Measurements from ENCODE around the gene INPP5K.
"Not testable (repeated sequence)": the region's sequence is repeated elsewhere in the genome, so short reads cannot be mapped to it uniquely, and the experiment has no call there.

Gene INPP5K

GRCh38 chr17:1508709-1509108 is 7.7 kb downstream of the INPP5K start:
- not testable (repeated sequence) for H3K4me3 ChIP-seq (ENCODE audit: low read depth, low read length)

- no peak overlapping the region for H3K4me3 ChIP-seq (ENCODE audit: low read depth, low read length)
These were observed 9.7 kb downstream of the INPP5K start for GRCh38 chr17:1506649-1507267.

GRCh38 chr17:1505586-1505985 is 10.8 kb downstream of the INPP5K start:
- no peak overlapping the region for H3K4me3 ChIP-seq (ENCODE audit: low read depth, low read length)

GRCh38 chr17:1504866-1505265 is 11.5 kb downstream of the INPP5K start:
- no peak overlapping the region for H3K4me3 ChIP-seq (ENCODE audit: low read depth, low read length)

GRCh38 chr17:1503699-1504098 is 12.7 kb downstream of the INPP5K start:
- H3K4me3 ChIP-seq (ENCODE audit: low read depth, low read length) = no peak overlapping the region

- H3K4me3 ChIP-seq (ENCODE audit: low read depth, low read length) = no peak overlapping the region
These were observed 17.5 kb downstream of the INPP5K start for GRCh38 chr17:1498869-1499268.

GRCh38 chr17:1498233-1498632 is 18.2 kb downstream of the INPP5K start:
- no peak overlapping the region for H3K4me3 ChIP-seq (ENCODE audit: low read depth, low read length)

GRCh38 chr17:1497831-1498230 is 18.6 kb downstream of the INPP5K start:
- no peak overlapping the region for H3K4me3 ChIP-seq (ENCODE audit: low read depth, low read length)

GRCh38 chr17:1496869-1497268 is 19.5 kb downstream of the INPP5K start:
- H3K4me3 ChIP-seq (ENCODE audit: low read depth, low read length) = no peak overlapping the region

GRCh38 chr17:1495265-1495989 is 21.0 kb downstream of the INPP5K start:
- H3K4me3 ChIP-seq (ENCODE audit: low read depth, low read length) = no peak overlapping the region

- no peak overlapping the region for H3K4me3 ChIP-seq (ENCODE audit: low read depth, low read length)
These were observed 21.6 kb downstream of the INPP5K start for GRCh38 chr17:1494736-1495253.

GRCh38 chr17:1494203-1494602 is 22.2 kb downstream of the INPP5K start:
- no peak overlapping the region for H3K4me3 ChIP-seq (ENCODE audit: low read depth, low read length)

GRCh38 chr17:1493291-1493980 is 23.0 kb downstream of the INPP5K start:
- H3K4me3 ChIP-seq (ENCODE audit: low read depth, low read length) = no peak overlapping the region

GRCh38 chr17:1492249-1493206 is 23.9 kb downstream of the INPP5K start, which contains the start of gene MYO1C:
MYO1C (minus strand) TSS chr17:1492686; CDS start chr17:1492487, 199 bp downstream.
- H3K4me3 ChIP-seq (ENCODE audit: low read depth, low read length) = peak within 1 kb of the TSS; percentile 61

GRCh38 chr17:1491443-1492248 is 24.8 kb downstream of the INPP5K start:
- H3K4me3 ChIP-seq (ENCODE audit: low read depth, low read length) = peak overlapping the region; percentile 63

GRCh38 chr17:1490643-1491442 is 25.6 kb downstream of the INPP5K start:
- peak overlapping the region; percentile 63 for H3K4me3 ChIP-seq (ENCODE audit: low read depth, low read length)

GRCh38 chr17:1488826-1489270 is 27.6 kb downstream of the INPP5K start:
- H3K4me3 ChIP-seq (ENCODE audit: low read depth, low read length) = no peak overlapping the region

GRCh38 chr17:1487939-1488825 is 28.2 kb downstream of the INPP5K start:
- peak overlapping the region; percentile 37 for H3K4me3 ChIP-seq (ENCODE audit: low read depth, low read length)

Measured in iPS-11a (cell line).